Activated naive CD4-positive, alpha-beta T cell treated with anti-CD3 and anti-CD28 coated beads, Interleukin-2, amount 10 ng/mL, durations not matched to agents 7 days and 5 days (primary cell): ENCODE measurements around the gene FEM1A.
"Not testable (repeated sequence)": the region's sequence is repeated elsewhere in the genome, so short reads cannot be mapped to it uniquely, and the experiment has no call there.

Experiments used
- CTCF ChIA-PET: fragments of 350-600 bp; sonication (Branson Sonifier 250); formaldehyde crosslinking; loops from one replicate; lab custom pipeline; 2021; ENCODE audit warnings: antibody characterized with exemption; lab: Charles Lee
- DNase-seq: peaks from one replicate; pipeline ENCODE4 v3.0.0-alpha.2; 2020
- H3K27ac Mint-ChIP-seq: one replicate; pipeline ENCODE4 v1.8.0; 2021; ENCODE audit warnings: mild to moderate bottlenecking, moderate library complexity, mixed read lengths
- H3K27me3 Mint-ChIP-seq: one replicate; pipeline ENCODE4 v1.8.0; 2021; ENCODE audit warnings: mild to moderate bottlenecking, mixed read lengths
- H3K36me3 Mint-ChIP-seq: one replicate; pipeline ENCODE4 v1.8.0; 2021; ENCODE audit warnings: mixed read lengths
- H3K4me1 Mint-ChIP-seq: one replicate; pipeline ENCODE4 v1.8.0; 2021; ENCODE audit warnings: mixed read lengths
- H3K4me3 Mint-ChIP-seq: one replicate; pipeline ENCODE4 v1.8.0; 2021; ENCODE audit warnings: mild to moderate bottlenecking, moderate library complexity, mixed read lengths
- H3K9me3 Mint-ChIP-seq: one replicate; pipeline ENCODE4 v1.8.0; 2021; ENCODE audit warnings: mixed read lengths

FEM1A gene

GRCh38 chr19:4791183-4792018 lies at the start of gene FEM1A:
FEM1A (plus strand) TSS chr19:4791734; CDS start chr19:4791855, 121 bp downstream.
- Mint-ChIP-seq H3K9me3 (no peaks in the 10 kb centered on the region), H3K27me3 (peaks cover 9% of the 10 kb centered on the region), H3K27ac (peak within 1 kb of the TSS; percentile 90), H3K36me3 (peaks cover 22% of the 10 kb centered on the region), H3K4me3 (peak within 1 kb of the TSS; percentile 80), H3K4me1 (peaks cover 31% of the 10 kb centered on the region)
- peak; percentile 99 for DNase-seq
- CTCF ChIA-PET, result interaction anchor here (0.6 to 5.1 kb wide), 9 partner anchors 9 to 157 kb away, joined by 3 to 43 read pairs (median 6); partner anchors contain the start of gene DPP9

GRCh38 chr19:4742723-4743646 lies 48.5 kb upstream of the FEM1A start:
- CTCF ChIA-PET, result no interaction called here
- Mint-ChIP-seq H3K27ac (no peak overlapping the region), H3K9me3 (no peaks in the 10 kb centered on the region), H3K4me1 (peaks cover 7% of the 10 kb centered on the region), H3K36me3 (no peaks in the 10 kb centered on the region), H3K27me3 (peaks cover 47% of the 10 kb centered on the region), H3K4me3 (no peak overlapping the region)
- DNase-seq, result no peak

- Mint-ChIP-seq H3K9me3 (no peaks in the 10 kb centered on the region), H3K4me1 (peaks cover 7% of the 10 kb centered on the region), H3K27me3 (peaks cover 43% of the 10 kb centered on the region), H3K27ac (no peak overlapping the region), H3K36me3 (no peaks in the 10 kb centered on the region), H3K4me3 (no peak overlapping the region)
- CTCF ChIA-PET, result no interaction called here
- no peak for DNase-seq
Measured at GRCh38 chr19:4744451-4745174, 46.9 kb upstream of the FEM1A start.

GRCh38 chr19:4745175-4745574 lies 46.4 kb upstream of the FEM1A start:
- H3K9me3 Mint-ChIP-seq, CTCF ChIA-PET, DNase-seq, H3K4me3 Mint-ChIP-seq, H3K4me1 Mint-ChIP-seq, H3K27ac Mint-ChIP-seq, H3K36me3 Mint-ChIP-seq: not testable (repeated sequence)
- peaks cover 43% of the 10 kb centered on the region for H3K27me3 Mint-ChIP-seq

- Mint-ChIP-seq H3K9me3 (no peaks in the 10 kb centered on the region), H3K27ac (no peak overlapping the region), H3K4me1 (peaks cover 7% of the 10 kb centered on the region), H3K36me3 (no peaks in the 10 kb centered on the region), H3K27me3 (peaks cover 43% of the 10 kb centered on the region), H3K4me3 (no peak overlapping the region)
- no peak for DNase-seq
- CTCF ChIA-PET, result no interaction called here
Measured at GRCh38 chr19:4745986-4746385, 45.5 kb upstream of the FEM1A start.

- Mint-ChIP-seq H3K9me3 (no peaks in the 10 kb centered on the region), H3K36me3 (no peaks in the 10 kb centered on the region), H3K4me1 (peaks cover 6% of the 10 kb centered on the region), H3K27ac (no peak overlapping the region), H3K4me3 (no peak overlapping the region), H3K27me3 (peaks cover 38% of the 10 kb centered on the region)
- CTCF ChIA-PET, result no interaction called here
- no peak for DNase-seq
Measured at GRCh38 chr19:4748185-4748584, 43.3 kb upstream of the FEM1A start.

- Mint-ChIP-seq H3K9me3 (no peaks in the 10 kb centered on the region), H3K36me3 (no peaks in the 10 kb centered on the region), H3K27me3 (peaks cover 36% of the 10 kb centered on the region), H3K4me1 (peaks cover 4% of the 10 kb centered on the region), H3K4me3 (no peak overlapping the region), H3K27ac (no peak overlapping the region)
- no peak for DNase-seq
- CTCF ChIA-PET, result no interaction called here
Measured at GRCh38 chr19:4748589-4748988, 42.9 kb upstream of the FEM1A start.

- H3K4me3 Mint-ChIP-seq, result no peak overlapping the region
- CTCF ChIA-PET, result no interaction called here
Measured at GRCh38 chr19:4749870-4750590, 41.5 kb upstream of the FEM1A start.

GRCh38 chr19:4754248-4754647 lies 37.3 kb upstream of the FEM1A start:
- H3K4me3 Mint-ChIP-seq, result no peak overlapping the region
- peaks cover 28% of the 10 kb centered on the region for H3K27me3 Mint-ChIP-seq
- H3K27ac Mint-ChIP-seq, result no peak overlapping the region
- no peak for DNase-seq
- no peaks in the 10 kb centered on the region for H3K36me3 Mint-ChIP-seq
- CTCF ChIA-PET, result no interaction called here
- no peaks in the 10 kb centered on the region for H3K4me1 Mint-ChIP-seq
- no peaks in the 10 kb centered on the region for H3K9me3 Mint-ChIP-seq

More at GRCh38 chr19:4749870-4750590, 41.5 kb upstream of the FEM1A start:
- no peak for DNase-seq
- Mint-ChIP-seq H3K27me3 (peaks cover 29% of the 10 kb centered on the region), H3K4me1 (no peaks in the 10 kb centered on the region), H3K36me3 (no peaks in the 10 kb centered on the region), H3K9me3 (no peaks in the 10 kb centered on the region), H3K27ac (no peak overlapping the region)

GRCh38 chr19:4755459-4755858 lies 36.1 kb upstream of the FEM1A start:
- CTCF ChIA-PET, result no interaction called here
- Mint-ChIP-seq H3K4me3 (no peak overlapping the region), H3K27me3 (peaks cover 40% of the 10 kb centered on the region), H3K27ac (no peak overlapping the region), H3K36me3 (no peaks in the 10 kb centered on the region), H3K9me3 (no peaks in the 10 kb centered on the region), H3K4me1 (peaks cover 5% of the 10 kb centered on the region)
- DNase-seq, result no peak

- H3K4me1 Mint-ChIP-seq, result peaks cover 5% of the 10 kb centered on the region
- DNase-seq, result no peak
- no peak overlapping the region for H3K27ac Mint-ChIP-seq
- peaks cover 53% of the 10 kb centered on the region for H3K27me3 Mint-ChIP-seq
- H3K9me3 Mint-ChIP-seq, result no peaks in the 10 kb centered on the region
- no peaks in the 10 kb centered on the region for H3K36me3 Mint-ChIP-seq
- no peak overlapping the region for H3K4me3 Mint-ChIP-seq
- CTCF ChIA-PET, result no interaction called here
Measured at GRCh38 chr19:4758082-4758481, 33.5 kb upstream of the FEM1A start.

GRCh38 chr19:4758659-4759058 lies 32.9 kb upstream of the FEM1A start:
- Mint-ChIP-seq H3K4me3 (no peak overlapping the region), H3K4me1 (peaks cover 5% of the 10 kb centered on the region), H3K36me3 (no peaks in the 10 kb centered on the region), H3K9me3 (no peaks in the 10 kb centered on the region), H3K27ac (no peak overlapping the region), H3K27me3 (peaks cover 56% of the 10 kb centered on the region)
- CTCF ChIA-PET, result no interaction called here
- no peak for DNase-seq

- peaks cover 5% of the 10 kb centered on the region for H3K4me1 Mint-ChIP-seq
- peak; percentile 72 for DNase-seq
- peaks cover 61% of the 10 kb centered on the region for H3K27me3 Mint-ChIP-seq
- H3K36me3 Mint-ChIP-seq, result no peaks in the 10 kb centered on the region
- CTCF ChIA-PET, result no interaction called here
- no peaks in the 10 kb centered on the region for H3K9me3 Mint-ChIP-seq
- H3K27ac Mint-ChIP-seq, result no peak overlapping the region
- H3K4me3 Mint-ChIP-seq, result no peak overlapping the region
Measured at GRCh38 chr19:4759388-4760284, 31.9 kb upstream of the FEM1A start.
